HepG2 (cell line): ENCODE measurements around the gene TTC23. TPM values are rescaled to one million over a fixed set of nuclear protein-coding genes. Genes with fewer than 3 reads are reported as not detected.

Experiments used
- ARNT2 ChIP-seq: sonication (generic); formaldehyde crosslinking; IDR thresholded peaks from 2 replicates; pipeline ENCODE4 v1.8.0; 2022; ENCODE audit warnings: mild to moderate bottlenecking, low read depth, missing genetic modification reagents, moderate library complexity
- ATF7-NPFF ChIP-seq: sonication (generic); formaldehyde crosslinking; IDR thresholded peaks from 2 replicates; pipeline ENCODE4 v1.8.1; 2023; ENCODE audit warnings: mild to moderate bottlenecking, low read depth, missing genetic modification reagents, moderate library complexity
- MEIS2 ChIP-seq: sonication (generic); formaldehyde crosslinking; IDR thresholded peaks from 2 replicates; pipeline ENCODE4 v1.9.0; 2021; ENCODE audit warnings: mild to moderate bottlenecking, missing genetic modification reagents
- MZF1 ChIP-seq: sonication (generic); formaldehyde crosslinking; IDR thresholded peaks from 2 replicates; pipeline ENCODE4 v1.8.1; 2023; ENCODE audit warnings: mild to moderate bottlenecking, missing genetic modification reagents, borderline replicate concordance
- NFYC ChIP-seq: IDR thresholded peaks from 2 replicates; pipeline ENCODE4 v1.6.1; 2016; ENCODE audit warnings: missing genetic modification reagents, missing compliant biosample characterization
- RNF2 ChIP-seq: fragments of 450-650 bp; conservative IDR thresholded peaks from 2 replicates; pipeline ENCODE4 v1.6.1; 2016; ENCODE audit warnings: low read depth
- SIX4 ChIP-seq: sonication (generic); formaldehyde crosslinking; IDR thresholded peaks from 2 replicates; pipeline ENCODE4 v1.4.0; 2020; ENCODE audit warnings: missing genetic modification reagents
- SP4 ChIP-seq: sonication (generic); formaldehyde crosslinking; IDR thresholded peaks from 2 replicates; pipeline ENCODE4 v1.8.1; 2023; ENCODE audit warnings: mild to moderate bottlenecking, missing genetic modification reagents
- TIGD3 ChIP-seq: sonication (generic); formaldehyde crosslinking; IDR thresholded peaks from 2 replicates; pipeline ENCODE4 v1.5.1; 2020; ENCODE audit warnings: mild to moderate bottlenecking, missing genetic modification reagents, borderline replicate concordance
- ZBTB39 ChIP-seq: sonication (generic); formaldehyde crosslinking; IDR thresholded peaks from 2 replicates; pipeline ENCODE4 v1.5.0; 2020; ENCODE audit warnings: missing genetic modification reagents
- ZFP36 ChIP-seq: fragments of 150-350 bp; IDR thresholded peaks from 2 replicates; pipeline ENCODE4 v1.6.1; 2018; ENCODE audit warnings: borderline replicate concordance, low read length, low read depth; ENCODE audit not compliant: partially characterized antibody
- ZNF414 ChIP-seq: sonication (generic); formaldehyde crosslinking; IDR thresholded peaks from 2 replicates; pipeline ENCODE4 v1.5.0; 2020; ENCODE audit warnings: missing genetic modification reagents
- ZNF574 ChIP-seq: sonication (generic); formaldehyde crosslinking; IDR thresholded peaks from 2 replicates; pipeline ENCODE4 v1.4.0; 2020; ENCODE audit warnings: missing genetic modification reagents
- ZNF678 ChIP-seq: sonication (generic); formaldehyde crosslinking; IDR thresholded peaks from 2 replicates; pipeline ENCODE4 v1.4.0; 2020; ENCODE audit warnings: mild to moderate bottlenecking, missing genetic modification reagents
- ZNF75D ChIP-seq: sonication (generic); formaldehyde crosslinking; IDR thresholded peaks from 2 replicates; pipeline ENCODE4 v1.8.1; 2023; ENCODE audit warnings: missing genetic modification reagents, mild to moderate bottlenecking, borderline replicate concordance
- ZNF883 ChIP-seq: sonication (generic); formaldehyde crosslinking; IDR thresholded peaks from 2 replicates; pipeline ENCODE4 v1.5.1; 2020; ENCODE audit warnings: mild to moderate bottlenecking, missing genetic modification reagents; ENCODE audit errors: not compliant biosample characterization
- polyA plus RNA-seq, 8 experiments: library from polyadenylated mRNA; depleted of rRNA in 3 of 8; stranded (reverse) in 7 of 8; unstranded in 1 of 8; fragments of >200 nt; fragmentation: Illumina TruSeq in 4 of 8; extraction: Trizol in 4 of 8; gene quantifications; 2 replicates each; pipeline versions ENCODE4 v1.2.1 to v1.2.3, GENCODE V29; 2011 to 2016; ENCODE audit warnings: low read depth in 4 of 8, missing spikeins in 1 of 8, mixed read lengths in 1 of 8; ENCODE audit not compliant: insufficient read depth in 1 of 8
- total RNA-seq, 5 experiments: library from RNA; depleted of rRNA; stranded (reverse); fragments of >200 nt; fragmentation: Illumina TruSeq; extraction: Trizol; gene quantifications; 2 replicates each; pipeline ENCODE4 v1.2.3, GENCODE V29; 2016; ENCODE audit warnings: low read depth in 1 of 5
- TF ChIP-seq, protein P1 (sequence below): IDR thresholded peaks from 2 replicates; pipeline ENCODE4 v1.6.1; 2016; ENCODE audit warnings: mild to moderate bottlenecking, missing biosample characterization, missing genetic modification reagents
- TF ChIP-seq, protein P2 (sequence below): sonication (generic); formaldehyde crosslinking; conservative IDR thresholded peaks from 2 replicates; pipeline ENCODE4 v1.4.0; 2020; ENCODE audit warnings: missing genetic modification reagents

Gene TTC23
- total and polyA plus RNA-seq, 2 of the 13 experiments (the other 11 are each of a cell fraction or from before 2014, with no cell fraction given): 1.6 to 11.7 TPM

- TF ChIP-seq ZNF574 (CRISPR knock-in tag): no peak; the same call in 1 of the 2 replicates
- TF ChIP-seq, protein P1, sequence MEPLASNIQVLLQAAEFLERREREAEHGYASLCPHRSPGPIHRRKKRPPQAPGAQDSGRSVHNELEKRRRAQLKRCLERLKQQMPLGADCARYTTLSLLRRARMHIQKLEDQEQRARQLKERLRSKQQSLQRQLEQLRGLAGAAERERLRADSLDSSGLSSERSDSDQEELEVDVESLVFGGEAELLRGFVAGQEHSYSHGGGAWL: no peak
- no peak for TF ChIP-seq ZNF414 (CRISPR knock-in tag)
- TF ChIP-seq MZF1 (CRISPR knock-in tag): no peak
- TF ChIP-seq MEIS2 (CRISPR knock-in tag): 0 out of 2 replicates have a peak, but pooled peaks have one; percentile 58
- no peak for TF ChIP-seq ATF7-NPFF
- TF ChIP-seq ZNF678 (CRISPR knock-in tag): no peak
- TF ChIP-seq ZNF883 (CRISPR knock-in tag): no peak
- TF ChIP-seq, protein P2, sequence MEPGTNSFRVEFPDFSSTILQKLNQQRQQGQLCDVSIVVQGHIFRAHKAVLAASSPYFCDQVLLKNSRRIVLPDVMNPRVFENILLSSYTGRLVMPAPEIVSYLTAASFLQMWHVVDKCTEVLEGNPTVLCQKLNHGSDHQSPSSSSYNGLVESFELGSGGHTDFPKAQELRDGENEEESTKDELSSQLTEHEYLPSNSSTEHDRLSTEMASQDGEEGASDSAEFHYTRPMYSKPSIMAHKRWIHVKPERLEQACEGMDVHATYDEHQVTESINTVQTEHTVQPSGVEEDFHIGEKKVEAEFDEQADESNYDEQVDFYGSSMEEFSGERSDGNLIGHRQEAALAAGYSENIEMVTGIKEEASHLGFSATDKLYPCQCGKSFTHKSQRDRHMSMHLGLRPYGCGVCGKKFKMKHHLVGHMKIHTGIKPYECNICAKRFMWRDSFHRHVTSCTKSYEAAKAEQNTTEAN: no peak
- TF ChIP-seq TIGD3 (CRISPR knock-in tag): no peak
- no peak for TF ChIP-seq SIX4 (CRISPR knock-in tag)
- TF ChIP-seq RNF2: no peak
- TF ChIP-seq SP4 (CRISPR knock-in tag): no peak
- TF ChIP-seq NFYC (CRISPR knock-in tag): no peak
- no peak for TF ChIP-seq ARNT2
- no peak for TF ChIP-seq ZNF75D
- no peak for TF ChIP-seq ZBTB39 (CRISPR knock-in tag)
- TF ChIP-seq ZFP36: no peak
These were observed 117.8 kb downstream of the TTC23 start (continued) for GRCh38 chr15:99131441-99132023.
